Left lung (tissue), 14 donors: Measurements from ENCODE around the gene SATB2. TPM values are rescaled to one million over a fixed set of nuclear protein-coding genes. Genes with fewer than 3 reads are reported as not detected.

ENCODE experiments used
- ATAC-seq: fragments of 200-7000 bp; cut with Tn5 transposase; one replicate; pipeline ENCODE4 v1.9.1; 2020; ENCODE audit warnings: moderate library complexity
- DNase-seq, 4 donors: peaks; one replicate each; pipeline ENCODE4 v3.0.0-alpha.2; 2013 to 2020
- H3K27ac ChIP-seq, 2 donors: fragments of 200-600 bp; sonication (generic) in 1 of 2; one replicate each; pipeline versions ENCODE4 v1.5.0 to v1.8.0; 2020 to 2021
- H3K27me3 ChIP-seq, 2 donors: fragments of 200-600 bp; sonication (generic) in 1 of 2; one replicate each; pipeline versions ENCODE4 v1.5.0 to v1.8.0; 2020 to 2021
- H3K36me3 ChIP-seq, 2 donors: fragments of 200-600 bp; sonication (generic) in 1 of 2; one replicate each; pipeline versions ENCODE4 v1.5.0 to v1.8.0; 2020 to 2021
- H3K4me1 ChIP-seq, 2 donors: fragments of 200-600 bp; one replicate each; pipeline ENCODE4 v1.8.0; 2021
- H3K4me3 ChIP-seq, 2 donors: fragments of 200-600 bp; sonication (generic) in 1 of 2; one replicate each; pipeline versions ENCODE4 v1.5.0 to v1.8.0; 2020 to 2021; ENCODE audit warnings: mild to moderate bottlenecking in 1 of 2
- H3K9me3 ChIP-seq, 2 donors: fragments of 200-600 bp; sonication (generic) in 1 of 2; one replicate each; pipeline versions ENCODE4 v1.5.0 to v1.8.0; 2020 to 2021
- intact Hi-C, 2 donors: fragments of 100-400 bp; cut with DNase I; formaldehyde crosslinking; loops; one replicate each; pipeline versions ENCODE4 v1.11.2 to v1.14.2; 2022
- long read RNA-seq, 12 donors: library from polyadenylated mRNA in 2 of 12; unstranded in 2 of 12; transcript quantifications; one replicate each; pipeline ENCODE4 v2.0.0 and lab custom pipeline, GENCODE V29; 2019 to 2026
- polyA plus RNA-seq, 6 donors: library from polyadenylated mRNA; unstranded; fragments of 120-200 nt; gene quantifications; one replicate each; pipeline ENCODE4 v1.2.1, GENCODE V29; 2013; ENCODE audit not compliant: insufficient read length in 6 of 6
- total RNA-seq, 2 donors: library from RNA; stranded (reverse); fragmentation: NEBNext Ultra II Directional; extraction: Animal tissue kit (Norgen Biotek cat#: 25700); gene quantifications; one replicate each; pipeline ENCODE4 v1.2.1, GENCODE V29; 2021
- TF ChIP-seq, protein P1 (sequence below), 2 donors: fragments of 200-600 bp; sonication (generic) in 1 of 2; IDR thresholded peaks; one replicate each; pipeline versions ENCODE4 v1.5.0 to v1.8.0; 2021; ENCODE audit warnings: antibody characterized with exemption in 2 of 2
- donor health status: DM: no; HTN: yes; CAD: no.
- donor health status: DM: no; HTN: no; CAD: no.

The SATB2 gene
- 1 to 10 TPM; 4.0 to 4.5 TPM for total RNA-seq
- polyA plus RNA-seq, result 1 to 10 TPM; 2.9 to 4.3 (median 3.7) TPM
- long read RNA-seq, donor 1, result 0 reads
- long read RNA-seq, donor 2, result 0 reads
- long read RNA-seq, donor 3, full-length matches to known transcripts, result 1 of 1 reads
- long read RNA-seq, donor 3, partial matches to known transcripts, result 0 of 1 reads
- long read RNA-seq, donor 3, other reads (novel, unspliced or antisense), result 0 of 1 reads
- long read RNA-seq, donor 4, result 0 reads
- long read RNA-seq, donor 5, result 0 reads
- long read RNA-seq, donor 6, result 0 reads
- long read RNA-seq, donor 7, result 0 reads
- long read RNA-seq, donor 8, full-length matches to known transcripts, result 1 of 1 reads
- long read RNA-seq, donor 8, partial matches to known transcripts, result 0 of 1 reads
- long read RNA-seq, donor 8, other reads (novel, unspliced or antisense), result 0 of 1 reads
- long read RNA-seq, donor 9, result 0 reads
- long read RNA-seq, donor 10, result 0 reads
- long read RNA-seq, donor 11, result 0 reads
- long read RNA-seq, donor 12, result 0 reads

DNA sequence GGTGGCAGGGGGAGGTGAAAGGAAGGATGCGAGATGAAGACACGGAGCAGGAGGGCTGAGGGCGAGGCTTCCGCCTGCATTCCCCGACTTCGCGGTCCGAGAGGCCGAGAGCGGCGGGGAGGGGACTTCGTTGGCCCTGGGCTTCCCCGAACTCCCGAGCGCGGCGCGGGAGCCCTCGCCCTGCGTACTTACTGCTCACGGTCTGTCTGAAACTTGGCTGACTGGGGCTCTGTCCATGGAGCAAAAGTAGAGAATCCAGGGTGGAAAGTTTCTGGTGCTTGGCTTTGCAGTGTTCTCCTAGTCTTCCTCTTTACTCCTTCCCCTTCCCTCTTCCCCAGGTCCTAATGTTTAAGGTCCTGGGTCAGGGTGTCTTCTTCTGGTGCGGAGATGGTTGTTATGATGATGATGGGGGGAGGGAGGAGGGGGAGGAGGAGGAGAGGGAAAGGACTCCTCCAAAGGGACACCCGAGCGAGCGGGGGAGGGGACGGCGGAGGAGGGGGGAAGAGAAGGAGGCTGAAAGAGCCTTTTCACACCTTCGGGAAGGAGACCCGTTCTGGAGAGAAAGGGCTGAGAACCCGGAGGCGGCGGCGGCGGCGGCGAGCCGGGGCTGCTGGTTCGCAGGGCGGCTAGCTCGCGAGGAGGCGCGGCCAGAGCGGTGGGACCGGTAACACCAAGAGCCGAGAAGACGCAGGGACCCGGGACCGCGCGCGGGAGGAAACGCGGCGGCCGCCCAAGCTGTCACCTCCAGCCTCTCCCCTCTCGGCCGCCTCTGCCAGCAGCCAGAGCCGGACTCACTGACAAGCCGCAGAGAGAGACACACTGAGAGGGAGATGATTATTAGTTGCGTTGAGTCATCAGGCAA is at the start of gene SATB2:
SATB2 (minus strand) TSS at position 793 of the 862 bp plus-strand sequence. CDS start 1,902 bp downstream, outside the sequence.
- Histone ChIP-seq H3K36me3 (no peaks in the 10 kb centered on the region), H3K4me1 (peaks cover 19 to 43% of the 10 kb centered on the region in 2 donors), H3K4me3 (peak within 1 kb of the TSS; percentile 66 to 79), H3K27me3 (peaks cover 73 to 94% of the 10 kb centered on the region in 2 donors), H3K27ac (peak within 1 kb of the TSS in 1 of 2 donors; percentile 73), H3K9me3 (no peaks in the 10 kb centered on the region)
- ATAC-seq, result no peak
- intact Hi-C loops, result no loop called here
- TF ChIP-seq, protein P1, sequence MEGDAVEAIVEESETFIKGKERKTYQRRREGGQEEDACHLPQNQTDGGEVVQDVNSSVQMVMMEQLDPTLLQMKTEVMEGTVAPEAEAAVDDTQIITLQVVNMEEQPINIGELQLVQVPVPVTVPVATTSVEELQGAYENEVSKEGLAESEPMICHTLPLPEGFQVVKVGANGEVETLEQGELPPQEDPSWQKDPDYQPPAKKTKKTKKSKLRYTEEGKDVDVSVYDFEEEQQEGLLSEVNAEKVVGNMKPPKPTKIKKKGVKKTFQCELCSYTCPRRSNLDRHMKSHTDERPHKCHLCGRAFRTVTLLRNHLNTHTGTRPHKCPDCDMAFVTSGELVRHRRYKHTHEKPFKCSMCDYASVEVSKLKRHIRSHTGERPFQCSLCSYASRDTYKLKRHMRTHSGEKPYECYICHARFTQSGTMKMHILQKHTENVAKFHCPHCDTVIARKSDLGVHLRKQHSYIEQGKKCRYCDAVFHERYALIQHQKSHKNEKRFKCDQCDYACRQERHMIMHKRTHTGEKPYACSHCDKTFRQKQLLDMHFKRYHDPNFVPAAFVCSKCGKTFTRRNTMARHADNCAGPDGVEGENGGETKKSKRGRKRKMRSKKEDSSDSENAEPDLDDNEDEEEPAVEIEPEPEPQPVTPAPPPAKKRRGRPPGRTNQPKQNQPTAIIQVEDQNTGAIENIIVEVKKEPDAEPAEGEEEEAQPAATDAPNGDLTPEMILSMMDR (IDR thresholded peaks at IDR 0.05), result no peak
- DNase-seq, result peak in 1 of 4 donors; percentile 86

DNA sequence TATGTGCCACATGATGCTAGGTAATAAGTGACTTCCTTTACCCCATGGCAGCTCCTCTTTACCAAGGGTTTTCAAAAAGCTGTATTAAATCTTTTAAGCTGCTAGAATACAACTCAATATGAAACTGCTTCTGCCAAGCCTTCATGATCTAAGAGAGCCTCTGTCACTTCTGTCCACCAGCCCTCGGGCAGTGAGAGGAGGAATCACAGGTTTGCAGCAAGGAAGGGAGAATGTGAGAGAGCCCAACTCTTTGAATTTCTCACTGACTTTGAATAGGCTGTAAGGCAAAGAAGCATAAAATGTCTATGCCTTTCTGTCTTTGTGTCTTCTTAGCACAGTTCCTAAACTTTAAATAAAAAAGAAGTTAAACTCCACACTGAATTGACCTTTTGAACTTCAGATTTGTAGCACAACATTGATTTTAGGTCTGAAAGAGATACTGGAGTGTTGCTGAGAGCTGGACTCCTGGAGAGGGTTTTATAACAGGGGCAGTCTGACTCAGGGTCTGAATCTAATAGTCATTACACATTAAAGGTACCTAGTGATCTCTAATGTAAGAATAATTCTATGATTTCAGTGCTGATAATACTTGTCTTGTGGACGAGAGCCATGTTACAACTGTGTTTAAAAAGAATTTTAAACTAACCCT is 48.1 kb upstream of the SATB2 start:
- Histone ChIP-seq H3K27me3 (peaks cover 0 to 7% of the 10 kb centered on the region in 2 donors), H3K4me1 (no peaks in the 10 kb centered on the region), H3K27ac (no peak overlapping the region), H3K36me3 (no peaks in the 10 kb centered on the region), H3K4me3 (no peak overlapping the region), H3K9me3 (no peaks in the 10 kb centered on the region)
- TF ChIP-seq, protein P1 (IDR thresholded peaks at IDR 0.05), result no peak
- ATAC-seq (no peak), DNase-seq (no peak)
- intact Hi-C loops, result loop anchor here in 1 of 2 donors (10.0 kb wide), 1 partner anchor 481 kb away; no protein-coding TSS in a partner anchor

- Histone ChIP-seq H3K27me3 (peaks cover 0 to 7% of the 10 kb centered on the region in 2 donors), H3K9me3 (no peaks in the 10 kb centered on the region), H3K4me3 (no peak overlapping the region), H3K4me1 (no peaks in the 10 kb centered on the region), H3K27ac (no peak overlapping the region), H3K36me3 (no peaks in the 10 kb centered on the region)
- DNase-seq (no peak), ATAC-seq (no peak)
- intact Hi-C loops, result loop anchor here in 1 of 2 donors (10.0 kb wide), 1 partner anchor 478 kb away; no protein-coding TSS in a partner anchor
- TF ChIP-seq, protein P1 (IDR thresholded peaks at IDR 0.05), result no peak
Measured at GRCh38 chr2:199503148-199503547, 45.4 kb upstream of the SATB2 start.

- H3K9me3 ChIP-seq, result no peaks in the 10 kb centered on the region
- H3K36me3 ChIP-seq, result no peaks in the 10 kb centered on the region
- H3K27me3 ChIP-seq, result peaks cover 0 to 7% of the 10 kb centered on the region in 2 donors
- no peaks in the 10 kb centered on the region for H3K4me1 ChIP-seq
- H3K4me3 ChIP-seq, result no peak overlapping the region
- intact Hi-C loops, result no loop called here
- TF ChIP-seq, protein P1 (IDR thresholded peaks at IDR 0.05), result no peak
- no peak for ATAC-seq
- H3K27ac ChIP-seq, result no peak overlapping the region
- no peak for DNase-seq
Measured at GRCh38 chr2:199499005-199499404, 41.3 kb upstream of the SATB2 start.
